ENCODE data around the gene TNFRSF9.

The TNFRSF9 gene

DNA sequence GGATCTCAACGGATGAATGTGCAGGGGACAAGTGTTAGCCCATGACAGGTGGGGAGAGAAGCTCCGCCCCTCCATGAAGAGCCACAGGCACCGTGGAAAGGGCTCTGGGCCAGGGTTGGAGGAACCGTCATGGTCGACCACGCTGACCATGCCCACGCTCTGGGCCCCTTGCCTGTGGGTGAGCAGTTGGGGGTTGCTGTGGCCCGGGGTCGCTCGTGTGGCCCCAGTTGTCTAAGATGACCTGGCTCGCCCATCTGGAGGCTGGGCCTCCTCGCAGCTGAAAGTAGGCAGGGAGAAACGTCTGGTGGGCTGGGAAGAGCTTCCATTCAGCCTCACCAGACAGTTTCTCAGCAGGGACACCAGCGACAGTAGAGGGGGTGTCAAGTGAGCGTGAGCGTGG lies 74.7 kb downstream of the TNFRSF9 start:
- TF ChIP-seq CTCF (conservative IDR thresholded peaks at IDR 0.05), result no peak
- no peak overlapping the region for H3K27ac ChIP-seq

All from VCaP (cell line).